GM23338 (cell line): Measurements from ENCODE around the gene SDHAF3. TPM values are rescaled to one million over a fixed set of nuclear protein-coding genes. Genes with fewer than 3 reads are reported as not detected.

Experiments
- ATAC-seq: fragments of 200-7000 bp; cut with Tn5 transposase; 3 replicates; pipeline ENCODE4 v1.9.1; 2020
- DNase-seq: peaks from one replicate; pipeline ENCODE4 v3.0.0-alpha.2; 2015; ENCODE audit warnings: low spot score
- H2AFZ ChIP-seq: fragments of 200-600 bp; sonication (generic); 2 replicates; pipeline ENCODE4 v1.8.0; 2016; ENCODE audit warnings: antibody characterized with exemption, mild to moderate bottlenecking, moderate library complexity
- H3F3A ChIP-seq: fragments of 200-600 bp; sonication (generic); replicated peaks from 2 replicates; pipeline ENCODE4 v1.8.0; 2017; ENCODE audit warnings: antibody characterized with exemption, mixed run types, low read depth
- H3K27ac ChIP-seq: fragments of 200-600 bp; sonication (generic); 2 replicates; pipeline ENCODE4 v1.6.1; 2016; ENCODE audit warnings: low read depth
- H3K27me3 ChIP-seq: fragments of 200-600 bp; sonication (generic); 2 replicates; pipeline ENCODE4 v1.8.0; 2016; ENCODE audit warnings: mild to moderate bottlenecking, mixed run types, moderate library complexity; ENCODE audit not compliant: insufficient read depth
- H3K36me3 ChIP-seq: fragments of 200-600 bp; sonication (generic); 2 replicates; pipeline ENCODE4 v1.8.0; 2016; ENCODE audit warnings: mild to moderate bottlenecking; ENCODE audit not compliant: insufficient read depth
- H3K4me1 ChIP-seq: fragments of 200-600 bp; sonication (generic); 2 replicates; pipeline ENCODE4 v1.8.0; 2016; ENCODE audit warnings: mild to moderate bottlenecking, moderate library complexity; ENCODE audit not compliant: insufficient read depth
- H3K4me2 ChIP-seq: fragments of 200-600 bp; sonication (generic); 2 replicates; pipeline ENCODE4 v1.7.1; 2017; ENCODE audit warnings: mixed run types
- H3K4me3 ChIP-seq: fragments of 200-600 bp; sonication (generic); 2 replicates; pipeline ENCODE4 v1.6.1; 2016; ENCODE audit warnings: mixed run types
- H3K79me2 ChIP-seq: fragments of 200-600 bp; sonication (generic); replicated peaks from 2 replicates; pipeline ENCODE4 v1.8.0; 2017; ENCODE audit warnings: mild to moderate bottlenecking; ENCODE audit not compliant: insufficient read depth
- H3K9me2 ChIP-seq: fragments of 200-600 bp; sonication (generic); 2 replicates; pipeline ENCODE4 v1.8.0; 2017; ENCODE audit not compliant: insufficient read depth
- H4K20me1 ChIP-seq: fragments of 200-600 bp; sonication (generic); replicated peaks from 2 replicates; pipeline ENCODE4 v1.8.0; 2017; ENCODE audit warnings: mild to moderate bottlenecking; ENCODE audit not compliant: insufficient read depth
- H3K27ac Mint-ChIP-seq: 2 replicates; pipeline ENCODE4 v1.8.0; 2020; ENCODE audit warnings: inconsistent platforms, mild to moderate bottlenecking, moderate library complexity, mixed read lengths
- H3K27me3 Mint-ChIP-seq: 3 replicates; pipeline ENCODE4 v1.8.0; 2022; ENCODE audit warnings: low read depth, mild to moderate bottlenecking, moderate library complexity, mixed read lengths, inconsistent platforms; ENCODE audit not compliant: insufficient read depth, poor library complexity
- H3K36me3 Mint-ChIP-seq: 3 replicates; pipeline ENCODE4 v1.8.0; 2021; ENCODE audit warnings: low read depth, mild to moderate bottlenecking, inconsistent platforms, moderate library complexity, mixed read lengths
- H3K4me1 Mint-ChIP-seq: 3 replicates; pipeline ENCODE4 v1.8.0; 2020; ENCODE audit warnings: mild to moderate bottlenecking, inconsistent platforms, mixed read lengths
- H3K4me3 Mint-ChIP-seq: 3 replicates; pipeline ENCODE4 v1.8.0; 2021; ENCODE audit warnings: moderate library complexity, mild to moderate bottlenecking, inconsistent platforms, mixed read lengths
- H3K9me3 Mint-ChIP-seq: 3 replicates; pipeline ENCODE4 v1.8.0; 2020; ENCODE audit warnings: moderate library complexity, mild to moderate bottlenecking, inconsistent platforms, mixed read lengths
- CREB1 ChIP-seq: fragments of 250-450 bp; sonication (Bioruptor Pico); IDR thresholded peaks from 2 replicates; pipeline ENCODE4 v1.5.0; 2020; ENCODE audit warnings: low read depth, mild to moderate bottlenecking, moderate library complexity
- EZH2 ChIP-seq: fragments of 200-600 bp; sonication (generic); IDR thresholded peaks from one replicate; pipeline ENCODE4 v1.8.0; 2017; ENCODE audit warnings: antibody characterized with exemption, mild to moderate bottlenecking, low read depth; ENCODE audit not compliant: unreplicated experiment
- NANOG ChIP-seq: IDR thresholded peaks from 2 replicates; pipeline ENCODE4 v1.6.1; 2016; ENCODE audit warnings: antibody characterized with exemption, borderline replicate concordance
- STAT1 ChIP-seq: IDR thresholded peaks from one replicate; pipeline ENCODE4 v1.6.1; 2016; ENCODE audit warnings: antibody characterized with exemption; ENCODE audit not compliant: unreplicated experiment
- ZNF114 ChIP-seq: fragments of 250-450 bp; sonication (Bioruptor Pico); IDR thresholded peaks from 2 replicates; pipeline ENCODE4 v1.5.0; 2020; ENCODE audit warnings: mild to moderate bottlenecking, moderate library complexity
- ZNF331 ChIP-seq: fragments of 250-450 bp; sonication (Bioruptor Pico); IDR thresholded peaks from 2 replicates; pipeline ENCODE4 v1.5.0; 2020; ENCODE audit warnings: low read depth, mild to moderate bottlenecking, moderate library complexity
- polyA plus RNA-seq: library from polyadenylated mRNA; unstranded; fragments of >200 nt; fragmentation: Nextera tagmentation; extraction: Ambion mirVana; gene quantifications from 2 replicates; pipeline ENCODE4 v1.2.1, GENCODE V29; 2016
- total RNA-seq: library from RNA; depleted of rRNA; stranded (reverse); fragments of >200 nt; shearing (Covaris generic); gene quantifications from 2 replicates; pipeline ENCODE4 v1.2.3, GENCODE V29; 2014
- TF ChIP-seq, protein P1 (sequence below): IDR thresholded peaks from one replicate; pipeline ENCODE4 v1.6.1; 2018; ENCODE audit warnings: antibody characterized with exemption; ENCODE audit not compliant: unreplicated experiment
- TF ChIP-seq, protein P2 (sequence below): fragments of 250-450 bp; sonication (Bioruptor Pico); IDR thresholded peaks from 2 replicates; pipeline ENCODE4 v1.5.0; 2020; ENCODE audit warnings: mild to moderate bottlenecking, moderate library complexity
- TF ChIP-seq, protein P3 (sequence below): IDR thresholded peaks from 2 replicates; pipeline ENCODE4 v1.6.1; 2016; ENCODE audit warnings: antibody characterized with exemption

The SDHAF3 gene
- total and polyA plus RNA-seq, 2 experiments from 2014 or later, result 35.5 to 123 TPM

- Histone ChIP-seq H3K9me2 (no peaks in the 10 kb centered on the region), H3K79me2 (no peaks in the 10 kb centered on the region), H3K36me3 (no peaks in the 10 kb centered on the region), H3K4me2 (no peak overlapping the region), H3F3A (no peaks in the 10 kb centered on the region), H3K27me3 (no peaks in the 10 kb centered on the region), H4K20me1 (no peaks in the 10 kb centered on the region), H2AFZ (no peak overlapping the region), H3K4me3 (no peak overlapping the region), H3K27ac (no peak overlapping the region), H3K4me1 (no peaks in the 10 kb centered on the region)
- H3K9me3 Mint-ChIP-seq, result peaks cover 3% of the 10 kb centered on the region; the same call in 1 of the 3 replicates
- H3K27me3 Mint-ChIP-seq, result no peaks in the 10 kb centered on the region
- ATAC-seq (no peak), DNase-seq (no peak)
- H3K36me3 Mint-ChIP-seq, result no peaks in the 10 kb centered on the region
- no peak overlapping the region for H3K4me3 Mint-ChIP-seq
- H3K4me1 Mint-ChIP-seq, result no peaks in the 10 kb centered on the region
- no peak for TF ChIP-seq STAT1
- TF ChIP-seq, protein P1, sequence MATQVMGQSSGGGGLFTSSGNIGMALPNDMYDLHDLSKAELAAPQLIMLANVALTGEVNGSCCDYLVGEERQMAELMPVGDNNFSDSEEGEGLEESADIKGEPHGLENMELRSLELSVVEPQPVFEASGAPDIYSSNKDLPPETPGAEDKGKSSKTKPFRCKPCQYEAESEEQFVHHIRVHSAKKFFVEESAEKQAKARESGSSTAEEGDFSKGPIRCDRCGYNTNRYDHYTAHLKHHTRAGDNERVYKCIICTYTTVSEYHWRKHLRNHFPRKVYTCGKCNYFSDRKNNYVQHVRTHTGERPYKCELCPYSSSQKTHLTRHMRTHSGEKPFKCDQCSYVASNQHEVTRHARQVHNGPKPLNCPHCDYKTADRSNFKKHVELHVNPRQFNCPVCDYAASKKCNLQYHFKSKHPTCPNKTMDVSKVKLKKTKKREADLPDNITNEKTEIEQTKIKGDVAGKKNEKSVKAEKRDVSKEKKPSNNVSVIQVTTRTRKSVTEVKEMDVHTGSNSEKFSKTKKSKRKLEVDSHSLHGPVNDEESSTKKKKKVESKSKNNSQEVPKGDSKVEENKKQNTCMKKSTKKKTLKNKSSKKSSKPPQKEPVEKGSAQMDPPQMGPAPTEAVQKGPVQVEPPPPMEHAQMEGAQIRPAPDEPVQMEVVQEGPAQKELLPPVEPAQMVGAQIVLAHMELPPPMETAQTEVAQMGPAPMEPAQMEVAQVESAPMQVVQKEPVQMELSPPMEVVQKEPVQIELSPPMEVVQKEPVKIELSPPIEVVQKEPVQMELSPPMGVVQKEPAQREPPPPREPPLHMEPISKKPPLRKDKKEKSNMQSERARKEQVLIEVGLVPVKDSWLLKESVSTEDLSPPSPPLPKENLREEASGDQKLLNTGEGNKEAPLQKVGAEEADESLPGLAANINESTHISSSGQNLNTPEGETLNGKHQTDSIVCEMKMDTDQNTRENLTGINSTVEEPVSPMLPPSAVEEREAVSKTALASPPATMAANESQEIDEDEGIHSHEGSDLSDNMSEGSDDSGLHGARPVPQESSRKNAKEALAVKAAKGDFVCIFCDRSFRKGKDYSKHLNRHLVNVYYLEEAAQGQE, result no peak
- TF ChIP-seq, protein P2, sequence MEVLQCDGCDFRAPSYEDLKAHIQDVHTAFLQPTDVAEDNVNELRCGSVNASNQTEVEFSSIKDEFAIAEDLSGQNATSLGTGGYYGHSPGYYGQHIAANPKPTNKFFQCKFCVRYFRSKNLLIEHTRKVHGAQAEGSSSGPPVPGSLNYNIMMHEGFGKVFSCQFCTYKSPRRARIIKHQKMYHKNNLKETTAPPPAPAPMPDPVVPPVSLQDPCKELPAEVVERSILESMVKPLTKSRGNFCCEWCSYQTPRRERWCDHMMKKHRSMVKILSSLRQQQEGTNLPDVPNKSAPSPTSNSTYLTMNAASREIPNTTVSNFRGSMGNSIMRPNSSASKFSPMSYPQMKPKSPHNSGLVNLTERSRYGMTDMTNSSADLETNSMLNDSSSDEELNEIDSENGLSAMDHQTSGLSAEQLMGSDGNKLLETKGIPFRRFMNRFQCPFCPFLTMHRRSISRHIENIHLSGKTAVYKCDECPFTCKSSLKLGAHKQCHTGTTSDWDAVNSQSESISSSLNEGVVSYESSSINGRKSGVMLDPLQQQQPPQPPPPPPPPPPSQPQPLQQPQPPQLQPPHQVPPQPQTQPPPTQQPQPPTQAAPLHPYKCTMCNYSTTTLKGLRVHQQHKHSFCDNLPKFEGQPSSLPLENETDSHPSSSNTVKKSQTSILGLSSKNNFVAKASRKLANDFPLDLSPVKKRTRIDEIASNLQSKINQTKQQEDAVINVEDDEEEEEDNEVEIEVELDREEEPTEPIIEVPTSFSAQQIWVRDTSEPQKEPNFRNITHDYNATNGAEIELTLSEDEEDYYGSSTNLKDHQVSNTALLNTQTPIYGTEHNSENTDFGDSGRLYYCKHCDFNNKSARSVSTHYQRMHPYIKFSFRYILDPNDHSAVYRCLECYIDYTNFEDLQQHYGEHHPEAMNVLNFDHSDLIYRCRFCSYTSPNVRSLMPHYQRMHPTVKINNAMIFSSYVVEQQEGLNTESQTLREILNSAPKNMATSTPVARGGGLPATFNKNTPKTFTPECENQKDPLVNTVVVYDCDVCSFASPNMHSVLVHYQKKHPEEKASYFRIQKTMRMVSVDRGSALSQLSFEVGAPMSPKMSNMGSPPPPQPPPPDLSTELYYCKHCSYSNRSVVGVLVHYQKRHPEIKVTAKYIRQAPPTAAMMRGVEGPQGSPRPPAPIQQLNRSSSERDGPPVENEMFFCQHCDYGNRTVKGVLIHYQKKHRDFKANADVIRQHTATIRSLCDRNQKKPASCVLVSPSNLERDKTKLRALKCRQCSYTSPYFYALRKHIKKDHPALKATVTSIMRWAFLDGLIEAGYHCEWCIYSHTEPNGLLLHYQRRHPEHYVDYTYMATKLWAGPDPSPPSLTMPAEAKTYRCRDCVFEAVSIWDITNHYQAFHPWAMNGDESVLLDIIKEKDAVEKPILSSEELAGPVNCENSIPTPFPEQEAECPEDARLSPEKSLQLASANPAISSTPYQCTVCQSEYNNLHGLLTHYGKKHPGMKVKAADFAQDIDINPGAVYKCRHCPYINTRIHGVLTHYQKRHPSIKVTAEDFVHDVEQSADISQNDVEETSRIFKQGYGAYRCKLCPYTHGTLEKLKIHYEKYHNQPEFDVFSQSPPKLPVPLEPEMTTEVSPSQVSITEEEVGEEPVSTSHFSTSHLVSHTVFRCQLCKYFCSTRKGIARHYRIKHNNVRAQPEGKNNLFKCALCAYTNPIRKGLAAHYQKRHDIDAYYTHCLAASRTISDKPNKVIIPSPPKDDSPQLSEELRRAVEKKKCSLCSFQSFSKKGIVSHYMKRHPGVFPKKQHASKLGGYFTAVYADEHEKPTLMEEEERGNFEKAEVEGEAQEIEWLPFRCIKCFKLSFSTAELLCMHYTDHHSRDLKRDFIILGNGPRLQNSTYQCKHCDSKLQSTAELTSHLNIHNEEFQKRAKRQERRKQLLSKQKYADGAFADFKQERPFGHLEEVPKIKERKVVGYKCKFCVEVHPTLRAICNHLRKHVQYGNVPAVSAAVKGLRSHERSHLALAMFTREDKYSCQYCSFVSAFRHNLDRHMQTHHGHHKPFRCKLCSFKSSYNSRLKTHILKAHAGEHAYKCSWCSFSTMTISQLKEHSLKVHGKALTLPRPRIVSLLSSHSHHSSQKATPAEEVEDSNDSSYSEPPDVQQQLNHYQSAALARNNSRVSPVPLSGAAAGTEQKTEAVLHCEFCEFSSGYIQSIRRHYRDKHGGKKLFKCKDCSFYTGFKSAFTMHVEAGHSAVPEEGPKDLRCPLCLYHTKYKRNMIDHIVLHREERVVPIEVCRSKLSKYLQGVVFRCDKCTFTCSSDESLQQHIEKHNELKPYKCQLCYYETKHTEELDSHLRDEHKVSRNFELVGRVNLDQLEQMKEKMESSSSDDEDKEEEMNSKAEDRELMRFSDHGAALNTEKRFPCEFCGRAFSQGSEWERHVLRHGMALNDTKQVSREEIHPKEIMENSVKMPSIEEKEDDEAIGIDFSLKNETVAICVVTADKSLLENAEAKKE, result no peak
- TF ChIP-seq ZNF114 (CRISPR knock-in tag), result no peak
- TF ChIP-seq NANOG, result no peak
- no peak for TF ChIP-seq CREB1 (CRISPR knock-in tag)
- no peak for TF ChIP-seq ZNF331
- TF ChIP-seq, protein P3, sequence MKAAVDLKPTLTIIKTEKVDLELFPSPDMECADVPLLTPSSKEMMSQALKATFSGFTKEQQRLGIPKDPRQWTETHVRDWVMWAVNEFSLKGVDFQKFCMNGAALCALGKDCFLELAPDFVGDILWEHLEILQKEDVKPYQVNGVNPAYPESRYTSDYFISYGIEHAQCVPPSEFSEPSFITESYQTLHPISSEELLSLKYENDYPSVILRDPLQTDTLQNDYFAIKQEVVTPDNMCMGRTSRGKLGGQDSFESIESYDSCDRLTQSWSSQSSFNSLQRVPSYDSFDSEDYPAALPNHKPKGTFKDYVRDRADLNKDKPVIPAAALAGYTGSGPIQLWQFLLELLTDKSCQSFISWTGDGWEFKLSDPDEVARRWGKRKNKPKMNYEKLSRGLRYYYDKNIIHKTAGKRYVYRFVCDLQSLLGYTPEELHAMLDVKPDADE, result no peak
- no peak for TF ChIP-seq EZH2
- no peak overlapping the region for H3K27ac Mint-ChIP-seq
These were observed 29.1 kb upstream of the SDHAF3 start for GRCh38 chr7:97088364-97088763.
